Neutrophil (primary cell): ENCODE data around the gene MAP9.

Experiments used
- H3K27ac ChIP-seq: fragments of 200-600 bp; sonication (generic); 2 replicates; pipeline ENCODE4 v1.5.1; 2016; ENCODE audit warnings: mild to moderate bottlenecking, moderate library complexity
- H3K27me3 ChIP-seq: fragments of 200-600 bp; sonication (generic); 2 replicates; pipeline ENCODE4 v1.6.0; 2016; ENCODE audit warnings: mild to moderate bottlenecking
- H3K36me3 ChIP-seq: fragments of 200-600 bp; sonication (generic); 2 replicates; pipeline ENCODE4 v1.5.1; 2017
- H3K4me1 ChIP-seq, 2 experiments: fragments of 200-600 bp in 1 of 2; sonication (generic) in 1 of 2; 1 replicate in 1 of 2; 2 replicates in 1 of 2; pipeline versions ENCODE4 v1.5.1 to v1.6.1; 2013 to 2016; ENCODE audit warnings: low read depth in 1 of 2, low read length in 1 of 2, mild to moderate bottlenecking in 1 of 2, moderate library complexity in 1 of 2; ENCODE audit not compliant: control insufficient read depth in 1 of 2, insufficient read depth in 1 of 2
- H3K4me3 ChIP-seq, 2 experiments: fragments of 200-600 bp in 1 of 2; sonication (generic) in 1 of 2; 1 replicate in 1 of 2; 2 replicates in 1 of 2; pipeline ENCODE4 v1.5.1; 2013 to 2016; ENCODE audit warnings: low read depth in 1 of 2, low read length in 1 of 2, mild to moderate bottlenecking in 1 of 2, moderate library complexity in 1 of 2
- H3K9me3 ChIP-seq: fragments of 200-600 bp; sonication (generic); 2 replicates; pipeline ENCODE4 v1.5.1; 2016
- CTCF ChIP-seq: fragments of 200-600 bp; sonication (generic); IDR thresholded peaks from 2 replicates; pipeline ENCODE4 v1.5.1; 2016; ENCODE audit warnings: antibody characterized with exemption

The MAP9 gene

GRCh38 chr4:155400893-155401292 lies 24.1 kb upstream of the MAP9 start:
- Histone ChIP-seq H3K27me3 (no peaks in the 10 kb centered on the region), H3K36me3 (no peaks in the 10 kb centered on the region), H3K4me3 (no peak overlapping the region), H3K9me3 (no peaks in the 10 kb centered on the region), H3K4me1 (no peaks in the 10 kb centered on the region), H3K27ac (no peak overlapping the region)
- no peak for TF ChIP-seq CTCF

GRCh38 chr4:155399974-155400697 lies 23.4 kb upstream of the MAP9 start:
- H3K36me3 ChIP-seq, result no peaks in the 10 kb centered on the region
- TF ChIP-seq CTCF, result no peak
- no peaks in the 10 kb centered on the region for H3K9me3 ChIP-seq
- no peaks in the 10 kb centered on the region for H3K27me3 ChIP-seq
- H3K27ac ChIP-seq, result no peak overlapping the region
- no peaks in the 10 kb centered on the region for H3K4me1 ChIP-seq
- no peak overlapping the region for H3K4me3 ChIP-seq

GRCh38 chr4:155392481-155393184 lies 15.9 kb upstream of the MAP9 start:
- Histone ChIP-seq H3K4me1 (no peaks in the 10 kb centered on the region), H3K4me3 (no peak overlapping the region), H3K36me3 (no peaks in the 10 kb centered on the region), H3K27me3 (no peaks in the 10 kb centered on the region), H3K27ac (no peak overlapping the region), H3K9me3 (no peaks in the 10 kb centered on the region)
- TF ChIP-seq CTCF, result no peak

GRCh38 chr4:155391932-155392331 lies 15.2 kb upstream of the MAP9 start:
- TF ChIP-seq CTCF, result no peak
- no peaks in the 10 kb centered on the region for H3K9me3 ChIP-seq
- no peaks in the 10 kb centered on the region for H3K27me3 ChIP-seq
- no peak overlapping the region for H3K27ac ChIP-seq
- no peak overlapping the region for H3K4me3 ChIP-seq
- no peaks in the 10 kb centered on the region for H3K4me1 ChIP-seq
- H3K36me3 ChIP-seq, result no peaks in the 10 kb centered on the region

GRCh38 chr4:155388162-155388561 lies 11.4 kb upstream of the MAP9 start:
- no peaks in the 10 kb centered on the region for H3K9me3 ChIP-seq
- TF ChIP-seq CTCF, result no peak
- H3K27ac ChIP-seq, result no peak overlapping the region
- no peak overlapping the region for H3K4me3 ChIP-seq
- no peaks in the 10 kb centered on the region for H3K4me1 ChIP-seq
- no peaks in the 10 kb centered on the region for H3K27me3 ChIP-seq
- H3K36me3 ChIP-seq, result no peaks in the 10 kb centered on the region
